ENCODE data around the gene LRRC8A.

Gene LRRC8A

GRCh38 chr9:128918921-128919320 lies 37.0 kb downstream of the LRRC8A start:
- H3K4me3 Mint-ChIP-seq: no peak overlapping the region

GRCh38 chr9:128919402-128920089 lies 37.6 kb downstream of the LRRC8A start:
- Mint-ChIP-seq H3K27ac (peak overlapping the region; percentile 92), H3K27me3 (ENCODE audit: low read depth, poor library complexity) (no peaks in the 10 kb centered on the region), H3K4me3 (no peak overlapping the region), H3K9me3 (no peaks in the 10 kb centered on the region), H3K36me3 (ENCODE audit: low read depth) (peaks cover 17% of the 10 kb centered on the region), H3K4me1 (peaks cover 24% of the 10 kb centered on the region)
- DNase-seq: no peak
- no peak for TF ChIP-seq CTCF (IDR thresholded peaks at IDR 0.05)

More at GRCh38 chr9:128918921-128919320, 37.0 kb downstream of the LRRC8A start:
- H3K4me1 Mint-ChIP-seq: peaks cover 24% of the 10 kb centered on the region
- DNase-seq: no peak
- H3K36me3 Mint-ChIP-seq (ENCODE audit: low read depth): peaks cover 17% of the 10 kb centered on the region
- H3K27ac Mint-ChIP-seq: peak overlapping the region; percentile 92
- no peaks in the 10 kb centered on the region for H3K27me3 Mint-ChIP-seq (ENCODE audit: low read depth, poor library complexity)
- no peak for TF ChIP-seq CTCF (IDR thresholded peaks at IDR 0.05)
- no peaks in the 10 kb centered on the region for H3K9me3 Mint-ChIP-seq

- Mint-ChIP-seq H3K27ac (peak within 1 kb of the TSS; percentile 87), H3K4me3 (peak within 1 kb of the TSS; percentile 81), H3K9me3 (no peaks in the 10 kb centered on the region), H3K27me3 (ENCODE audit: low read depth, poor library complexity) (no peaks in the 10 kb centered on the region), H3K4me1 (peaks cover 24% of the 10 kb centered on the region), H3K36me3 (ENCODE audit: low read depth) (peaks cover 17% of the 10 kb centered on the region)
- TF ChIP-seq CTCF (IDR thresholded peaks at IDR 0.05): no peak
- no peak for DNase-seq
Measured at GRCh38 chr9:128920381-128921058, 38.6 kb downstream of the LRRC8A start, which contains the start of gene PHYHD1. Gene PHYHD1, plus strand, starts transcription at chr9:128920982. Its CDS starts 1,342 bp downstream, at chr9:128922324.

- H3K36me3 Mint-ChIP-seq (ENCODE audit: low read depth): peaks cover 15% of the 10 kb centered on the region
- DNase-seq: peak; percentile 69
- H3K27me3 Mint-ChIP-seq (ENCODE audit: low read depth, poor library complexity): no peaks in the 10 kb centered on the region
- no peak for TF ChIP-seq CTCF (IDR thresholded peaks at IDR 0.05)
- H3K4me1 Mint-ChIP-seq: peaks cover 24% of the 10 kb centered on the region
- no peaks in the 10 kb centered on the region for H3K9me3 Mint-ChIP-seq
- peak overlapping the region; percentile 87 for H3K27ac Mint-ChIP-seq
- peak overlapping the region; percentile 81 for H3K4me3 Mint-ChIP-seq
Measured at GRCh38 chr9:128921881-128922763, 40.2 kb downstream of the LRRC8A start.

- Mint-ChIP-seq H3K36me3 (ENCODE audit: low read depth) (peaks cover 4% of the 10 kb centered on the region), H3K4me1 (peaks cover 30% of the 10 kb centered on the region), H3K27me3 (ENCODE audit: low read depth, poor library complexity) (no peaks in the 10 kb centered on the region), H3K9me3 (no peaks in the 10 kb centered on the region), H3K4me3 (peak overlapping the region; percentile 59), H3K27ac (no peak overlapping the region)
- no peak for DNase-seq
- TF ChIP-seq CTCF (IDR thresholded peaks at IDR 0.05): no peak
Measured at GRCh38 chr9:128923493-128923883, 41.6 kb downstream of the LRRC8A start.

All from nephron progenitor cell (in vitro differentiated cells).